ENCODE measurements around the gene CYBB.

Gene CYBB

DNA sequence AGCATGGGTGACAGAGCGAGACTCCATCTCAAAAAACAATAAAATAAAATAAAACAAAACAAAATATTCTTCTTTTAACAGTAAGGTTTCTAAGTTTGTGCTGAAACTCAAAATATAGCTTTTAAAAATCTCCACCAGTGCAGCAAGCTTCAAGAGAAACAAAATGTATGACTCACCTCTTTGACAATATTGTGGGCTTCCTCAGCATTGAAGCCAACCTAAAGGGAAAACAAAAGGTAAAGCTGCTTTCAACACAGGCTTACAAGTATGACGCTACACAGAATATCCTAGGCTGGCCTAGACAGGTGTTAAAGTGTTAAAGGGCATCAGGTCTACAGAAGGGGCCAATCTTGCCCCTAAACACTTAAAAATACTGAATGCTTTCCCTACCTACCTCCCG, 66.3 kb downstream of the CYBB start:
- no peak for DNase-seq

DNA sequence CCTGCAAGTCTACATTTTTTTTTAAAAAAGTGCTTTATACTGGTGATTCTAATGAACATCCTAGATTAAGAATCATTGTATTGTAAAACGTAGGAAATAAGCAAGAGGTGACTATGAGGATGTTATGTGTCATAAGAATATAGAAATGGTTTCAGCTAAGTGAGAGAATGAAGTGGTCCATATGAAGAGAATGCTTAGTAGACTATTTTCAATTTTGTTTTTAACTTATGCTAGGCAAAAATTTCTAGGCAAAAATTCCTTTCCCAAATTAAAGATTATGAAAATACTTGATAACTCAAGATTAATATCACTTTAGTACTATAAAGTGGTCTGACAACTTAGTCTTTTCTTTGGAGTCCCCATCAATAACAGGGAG, 66.7 kb downstream of the CYBB start:
- no peak for DNase-seq

DNA sequence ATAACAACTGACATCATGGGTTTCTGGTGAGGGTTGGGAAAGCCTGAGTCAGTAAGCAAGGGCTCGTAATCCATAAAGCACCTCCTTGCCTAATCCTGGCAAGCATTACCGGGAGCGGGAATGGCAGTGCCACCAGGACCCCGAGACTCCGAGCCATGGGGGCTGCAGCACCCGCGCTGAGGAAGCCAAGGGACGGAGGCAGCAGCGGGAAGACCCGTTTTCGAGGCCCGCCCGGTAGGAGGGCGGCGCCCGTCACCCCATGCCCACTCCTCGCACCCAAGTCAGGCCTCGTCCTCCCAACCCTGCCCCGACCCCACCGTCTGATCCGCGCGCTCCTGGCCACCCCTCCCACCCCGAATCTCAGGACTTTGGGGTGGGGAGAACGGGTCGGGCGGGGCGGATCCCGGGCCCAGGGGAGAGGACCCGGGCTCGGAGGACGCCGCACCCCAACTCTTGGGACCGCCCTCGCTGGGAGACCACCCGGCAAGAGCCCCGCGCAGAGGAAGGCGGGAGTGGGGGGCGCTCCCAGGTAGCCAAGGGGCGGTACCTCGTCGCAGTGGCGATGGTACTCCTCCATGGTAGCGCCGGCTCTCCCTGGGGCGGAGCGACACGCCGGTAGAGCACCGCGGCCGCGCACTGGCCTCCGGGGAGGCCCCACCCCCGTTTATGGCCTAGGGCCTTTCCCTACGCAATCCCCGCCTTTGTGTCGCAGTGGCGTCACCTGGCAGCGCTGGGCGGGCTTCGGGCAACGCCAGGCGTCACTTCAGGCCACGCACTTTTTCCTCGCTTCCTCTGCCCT, 67.3 kb downstream of the CYBB start, which contains the start of gene DYNLT3:
DYNLT3 (minus strand) TSS at position 638 of the 799 bp plus-strand sequence; CDS start at position 577, 61 bp downstream.
- peak; percentile 48 for DNase-seq

DNA sequence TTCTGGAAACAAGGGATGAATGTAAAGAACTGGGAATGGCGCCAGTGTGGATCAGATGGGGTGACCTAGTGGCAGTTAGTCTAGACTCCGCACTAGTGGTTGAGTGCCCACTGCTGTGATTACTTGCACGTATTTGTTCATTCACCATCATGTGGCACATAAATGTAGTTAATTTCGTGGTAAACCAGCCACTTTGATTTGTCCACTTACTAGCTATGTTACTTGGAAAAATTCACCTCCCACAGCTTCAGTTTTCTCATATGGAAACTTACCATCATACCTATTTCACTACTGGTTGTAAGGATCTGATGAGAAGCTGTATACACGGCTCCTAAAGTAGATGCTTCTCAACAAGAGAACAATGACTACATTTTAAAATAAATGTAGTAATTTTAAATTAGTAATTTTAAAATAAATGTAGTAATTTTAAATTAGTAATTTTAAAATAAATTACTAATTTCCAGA, 67.9 kb downstream of the CYBB start:
- DNase-seq = no peak

DNA sequence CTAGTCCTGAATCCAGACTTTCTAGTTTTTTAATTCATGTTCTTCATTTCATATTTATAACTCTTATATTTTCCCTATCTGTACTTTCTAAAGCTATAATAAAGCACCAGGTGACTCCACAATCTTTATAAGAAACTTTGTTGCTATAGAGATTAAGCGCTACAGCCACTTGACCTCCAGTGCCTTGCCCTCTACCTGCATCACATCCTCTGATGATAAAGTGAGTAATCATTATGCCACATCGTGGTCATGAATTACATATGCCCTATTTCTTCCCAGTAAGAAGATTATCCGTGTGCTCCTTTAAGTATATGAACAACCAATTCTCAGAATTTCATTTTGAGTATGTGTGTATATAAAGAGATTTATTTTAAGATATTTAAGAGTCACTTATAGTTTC, 74.3 kb downstream of the CYBB start:
- DNase-seq = no peak

DNA sequence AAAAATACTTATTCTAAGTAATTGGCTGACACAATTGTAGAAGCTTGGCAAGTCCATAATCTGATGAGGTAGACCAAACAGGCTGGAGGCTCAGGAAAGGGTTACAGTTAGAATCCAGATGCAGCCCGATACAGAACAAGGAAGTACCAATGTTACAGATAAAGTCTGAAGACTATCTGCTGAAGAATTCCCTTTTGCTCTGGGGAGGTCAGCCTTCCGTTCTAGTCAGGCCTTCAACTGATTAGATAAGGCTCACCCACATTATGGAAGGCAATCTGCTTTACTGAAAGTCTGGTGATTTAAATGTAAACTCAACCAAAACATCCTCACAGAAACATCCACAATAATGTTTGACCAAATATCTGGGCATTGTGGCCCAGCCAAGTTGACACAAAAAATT, 74.9 kb downstream of the CYBB start:
- DNase-seq = no peak

DNA sequence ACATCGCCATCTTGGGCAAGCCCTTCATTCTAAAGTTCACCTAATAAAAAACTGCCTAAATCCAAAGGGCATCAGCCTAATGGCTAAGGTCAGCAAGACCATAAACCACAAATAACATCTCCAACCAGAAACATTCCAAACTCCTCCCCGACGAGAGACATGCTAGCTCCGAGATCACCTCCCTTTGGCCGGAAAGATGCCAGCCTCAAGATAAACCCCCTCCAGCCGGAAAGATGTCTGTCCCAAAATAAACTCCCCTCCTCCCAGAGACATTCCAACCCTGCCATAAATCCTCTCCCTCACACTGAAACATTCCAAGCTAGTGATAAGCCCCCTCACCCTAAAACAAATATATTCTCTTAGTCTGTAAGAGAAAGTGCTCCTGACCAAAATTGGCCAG, 80.9 kb downstream of the CYBB start:
- DNase-seq = no peak

DNA sequence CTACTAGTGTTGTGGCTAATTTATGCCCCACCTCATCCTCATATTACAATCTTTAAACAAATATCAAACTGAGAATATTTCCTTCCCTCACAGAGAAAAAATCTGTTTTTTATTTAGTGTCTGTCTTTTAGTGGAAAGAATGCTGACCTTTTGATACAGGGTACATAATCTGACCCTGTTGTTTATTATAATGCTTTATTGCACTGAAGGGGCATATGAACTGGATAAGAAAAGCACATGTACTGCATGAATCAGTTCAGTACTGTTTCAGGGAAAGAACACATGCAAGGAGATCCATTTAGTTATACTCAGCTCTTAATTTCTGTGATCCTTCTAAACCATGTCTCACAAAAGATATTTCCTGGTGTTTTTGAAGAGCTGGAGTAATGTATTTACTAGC, 83.0 kb downstream of the CYBB start:
- no peak for DNase-seq

Measured in activated T-cell treated with anti-CD3 and anti-CD28 coated beads for 4 hours (primary cell).